RWPE2 (cell line): ENCODE measurements around the gene UBA6.

Experiments used
- ATAC-seq: fragments of 200-7000 bp; cut with Tn5 transposase; 3 replicates; pipeline ENCODE4 v1.9.1; 2021; ENCODE audit warnings: low read depth
- DNase-seq: peaks from one replicate; pipeline ENCODE4 v3.0.0-alpha.2; 2020; ENCODE audit warnings: low spot score
- H3K27ac ChIP-seq: fragments of 450-650 bp; 2 replicates; pipeline ENCODE4 v1.5.1; 2017; ENCODE audit warnings: mild to moderate bottlenecking; ENCODE audit not compliant: poor library complexity, severe bottlenecking
- H3K27me3 ChIP-seq: fragments of 250-450 bp; sonication (Bioruptor Pico); 2 replicates; pipeline ENCODE4 v1.5.1; 2021; ENCODE audit warnings: mild to moderate bottlenecking, moderate library complexity; ENCODE audit not compliant: insufficient read depth, poor library complexity, severe bottlenecking
- H3K36me3 ChIP-seq: fragments of 250-450 bp; sonication (Bioruptor Pico); 2 replicates; pipeline ENCODE4 v1.5.1; 2020; ENCODE audit warnings: low read depth, mild to moderate bottlenecking, moderate library complexity
- H3K4me1 ChIP-seq: fragments of 250-450 bp; sonication (Bioruptor Pico); 2 replicates; pipeline ENCODE4 v1.5.1; 2021; ENCODE audit warnings: mild to moderate bottlenecking, moderate library complexity; ENCODE audit not compliant: insufficient read depth, poor library complexity, severe bottlenecking
- H3K4me3 ChIP-seq: fragments of 250-450 bp; sonication (Bioruptor Pico); 2 replicates; pipeline ENCODE4 v1.5.1; 2021; ENCODE audit warnings: mild to moderate bottlenecking, moderate library complexity; ENCODE audit not compliant: severe bottlenecking
- H3K9me3 ChIP-seq: fragments of 250-450 bp; sonication (Bioruptor Pico); 2 replicates; pipeline ENCODE4 v1.5.1; 2021; ENCODE audit warnings: mild to moderate bottlenecking, moderate library complexity; ENCODE audit not compliant: severe bottlenecking
- TF ChIP-seq, protein P1 (sequence below): fragments of 450-650 bp; IDR thresholded peaks from one replicate; pipeline ENCODE4 v1.5.1; 2017; ENCODE audit warnings: mild to moderate bottlenecking, moderate library complexity; ENCODE audit not compliant: poor library complexity, severe bottlenecking

UBA6 gene

GRCh38 chr4:67575232-67576058, 125.5 kb downstream of the UBA6 start:
- Histone ChIP-seq H3K4me3 (no peak overlapping the region), H3K36me3 (no peaks in the 10 kb centered on the region), H3K9me3 (no peaks in the 10 kb centered on the region), H3K27ac (no peak overlapping the region), H3K27me3 (no peaks in the 10 kb centered on the region), H3K4me1 (no peaks in the 10 kb centered on the region)
- DNase-seq (no peak), ATAC-seq (no peak)
- TF ChIP-seq, protein P1, sequence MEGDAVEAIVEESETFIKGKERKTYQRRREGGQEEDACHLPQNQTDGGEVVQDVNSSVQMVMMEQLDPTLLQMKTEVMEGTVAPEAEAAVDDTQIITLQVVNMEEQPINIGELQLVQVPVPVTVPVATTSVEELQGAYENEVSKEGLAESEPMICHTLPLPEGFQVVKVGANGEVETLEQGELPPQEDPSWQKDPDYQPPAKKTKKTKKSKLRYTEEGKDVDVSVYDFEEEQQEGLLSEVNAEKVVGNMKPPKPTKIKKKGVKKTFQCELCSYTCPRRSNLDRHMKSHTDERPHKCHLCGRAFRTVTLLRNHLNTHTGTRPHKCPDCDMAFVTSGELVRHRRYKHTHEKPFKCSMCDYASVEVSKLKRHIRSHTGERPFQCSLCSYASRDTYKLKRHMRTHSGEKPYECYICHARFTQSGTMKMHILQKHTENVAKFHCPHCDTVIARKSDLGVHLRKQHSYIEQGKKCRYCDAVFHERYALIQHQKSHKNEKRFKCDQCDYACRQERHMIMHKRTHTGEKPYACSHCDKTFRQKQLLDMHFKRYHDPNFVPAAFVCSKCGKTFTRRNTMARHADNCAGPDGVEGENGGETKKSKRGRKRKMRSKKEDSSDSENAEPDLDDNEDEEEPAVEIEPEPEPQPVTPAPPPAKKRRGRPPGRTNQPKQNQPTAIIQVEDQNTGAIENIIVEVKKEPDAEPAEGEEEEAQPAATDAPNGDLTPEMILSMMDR: no peak

GRCh38 chr4:67573193-67573592, 127.8 kb downstream of the UBA6 start:
- ATAC-seq (no peak), DNase-seq (no peak)
- H3K27ac ChIP-seq: no peak overlapping the region
- H3K9me3 ChIP-seq: no peaks in the 10 kb centered on the region
- peaks cover 4% of the 10 kb centered on the region for H3K4me1 ChIP-seq
- H3K36me3 ChIP-seq: no peaks in the 10 kb centered on the region
- no peak overlapping the region for H3K4me3 ChIP-seq
- TF ChIP-seq, protein P1: no peak
- H3K27me3 ChIP-seq: no peaks in the 10 kb centered on the region

DNA sequence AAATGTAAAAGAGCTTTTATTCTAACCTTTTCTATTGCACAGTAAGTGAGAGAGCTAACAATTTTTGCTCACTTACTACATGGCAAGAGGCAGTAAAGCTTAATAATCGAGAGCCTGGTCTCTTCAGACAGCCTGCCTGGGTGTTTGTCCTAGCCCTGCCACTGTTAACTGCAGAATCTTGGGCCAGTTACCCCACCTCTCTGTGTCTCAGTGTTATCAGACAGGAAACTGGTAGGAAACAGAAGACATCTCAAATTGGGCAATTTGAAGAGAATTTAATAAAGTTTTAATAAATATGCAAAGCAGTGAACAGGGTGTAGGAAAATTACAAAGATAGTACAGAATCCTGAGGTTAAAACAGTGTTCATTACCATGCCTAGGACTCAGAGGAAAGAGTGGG, 129.0 kb downstream of the UBA6 start:
- H3K4me3 ChIP-seq: no peak overlapping the region
- TF ChIP-seq, protein P1: no peak
- no peaks in the 10 kb centered on the region for H3K27me3 ChIP-seq
- peaks cover 4% of the 10 kb centered on the region for H3K4me1 ChIP-seq
- no peaks in the 10 kb centered on the region for H3K9me3 ChIP-seq
- DNase-seq (no peak), ATAC-seq (no peak)
- no peak overlapping the region for H3K27ac ChIP-seq
- H3K36me3 ChIP-seq: no peaks in the 10 kb centered on the region

DNA sequence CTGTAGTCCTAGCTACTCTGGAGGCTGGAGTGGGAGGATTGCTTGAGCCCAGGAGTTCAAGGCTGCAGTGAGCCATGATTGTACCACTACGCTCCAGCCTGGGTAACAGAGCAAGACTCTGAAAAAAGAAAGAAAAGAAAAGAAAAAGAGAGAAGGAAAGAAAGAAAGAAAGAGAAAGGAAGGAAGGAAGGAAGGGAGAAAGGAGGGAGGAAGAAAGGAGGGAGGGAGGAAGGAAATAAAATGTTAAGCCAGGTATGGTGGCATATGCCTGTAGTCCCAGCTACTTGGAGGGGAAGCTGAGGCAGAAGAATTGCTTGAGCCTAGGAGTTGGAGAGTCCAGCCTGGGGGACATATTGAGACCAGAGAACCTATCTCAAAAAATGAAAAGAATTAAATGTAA, 130.4 kb downstream of the UBA6 start:
- Histone ChIP-seq H3K4me1 (peaks cover 4% of the 10 kb centered on the region), H3K36me3 (no peaks in the 10 kb centered on the region), H3K4me3 (no peak overlapping the region), H3K27ac (no peak overlapping the region), H3K27me3 (no peaks in the 10 kb centered on the region), H3K9me3 (no peaks in the 10 kb centered on the region)
- DNase-seq (no peak), ATAC-seq (no peak)
- TF ChIP-seq, protein P1: no peak

DNA sequence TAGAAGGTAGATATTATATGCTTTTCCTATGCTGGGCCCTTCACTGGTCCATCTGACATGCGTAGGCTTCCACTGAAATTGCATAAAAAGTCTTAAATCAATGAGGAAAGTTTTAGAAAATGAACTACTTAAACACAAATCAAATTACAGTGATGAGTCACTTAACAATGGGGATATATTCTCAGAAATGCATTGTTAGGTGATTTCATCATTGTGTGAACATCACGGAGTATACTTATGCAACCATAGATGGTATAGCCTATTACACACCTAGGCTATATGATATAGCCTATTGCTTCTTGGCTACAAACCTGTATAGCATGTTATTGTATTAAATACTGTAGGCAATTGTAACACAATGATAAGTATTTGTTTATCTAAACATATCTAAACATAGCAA, 132.1 kb downstream of the UBA6 start:
- DNase-seq (no peak), ATAC-seq (peak; percentile 94)
- TF ChIP-seq, protein P1: no peak
- Histone ChIP-seq H3K9me3 (no peaks in the 10 kb centered on the region), H3K27ac (no peak overlapping the region), H3K36me3 (no peaks in the 10 kb centered on the region), H3K27me3 (no peaks in the 10 kb centered on the region), H3K4me1 (peaks cover 4% of the 10 kb centered on the region), H3K4me3 (no peak overlapping the region)
